A549 treated with CpdA at 1 μM for 4 hours (cell line): ENCODE measurements around the gene VIL1. TPM values are rescaled to one million over a fixed set of nuclear protein-coding genes. Genes with fewer than 3 reads are reported as not detected.

ENCODE experiments used
- total RNA-seq: library from RNA; stranded (reverse); fragments of 200-300 nt; extraction: Qiagen RNA extraction; gene quantifications from 5 replicates; pipeline ENCODE4 v1.2.3, GENCODE V29; 2022; ENCODE audit warnings: low read depth

Gene VIL1
- total RNA-seq = 0.10 to 0.95 TPM (median 0.36 TPM) in 5 replicates

DNA sequence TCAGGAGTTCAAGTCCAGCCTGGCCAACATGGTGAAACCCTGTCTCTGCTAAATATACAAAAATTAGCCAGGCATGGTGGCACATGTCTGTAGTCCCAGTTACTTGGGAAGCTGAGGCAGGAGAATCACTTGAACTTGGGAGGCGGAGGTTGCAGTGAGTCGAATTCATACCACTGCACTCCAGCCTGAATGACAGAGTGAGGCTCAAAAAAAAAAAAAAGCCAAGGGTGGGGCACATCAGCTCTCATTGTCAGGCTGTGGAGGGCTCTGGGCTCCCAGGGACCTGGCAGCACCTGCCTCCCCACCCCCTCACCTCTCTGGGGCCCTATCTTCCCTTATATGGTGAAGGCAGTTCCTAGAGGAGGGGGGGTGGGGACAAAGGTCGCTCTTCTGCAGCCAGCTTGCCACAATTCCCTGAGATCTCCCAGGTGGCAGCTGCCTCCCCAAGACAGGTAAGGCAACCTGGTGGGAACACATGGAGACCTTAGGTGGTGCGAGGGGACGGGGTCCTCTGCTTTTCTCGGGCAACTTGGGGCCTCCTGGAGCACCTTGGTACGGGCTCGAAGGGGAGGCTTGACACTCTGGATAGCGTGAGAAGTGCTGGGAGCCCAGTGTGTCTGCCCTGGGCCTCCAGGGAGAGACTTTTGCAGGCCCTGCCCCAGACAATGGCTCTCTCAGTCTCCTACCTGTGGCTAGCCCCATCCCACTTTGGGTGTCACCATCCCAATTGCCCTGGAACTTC lies at the start of gene VIL1:
TSS of gene VIL1 (plus strand) at position 407 of the 742 bp plus-strand sequence. CDS start 4,656 bp downstream, outside the sequence.

DNA sequence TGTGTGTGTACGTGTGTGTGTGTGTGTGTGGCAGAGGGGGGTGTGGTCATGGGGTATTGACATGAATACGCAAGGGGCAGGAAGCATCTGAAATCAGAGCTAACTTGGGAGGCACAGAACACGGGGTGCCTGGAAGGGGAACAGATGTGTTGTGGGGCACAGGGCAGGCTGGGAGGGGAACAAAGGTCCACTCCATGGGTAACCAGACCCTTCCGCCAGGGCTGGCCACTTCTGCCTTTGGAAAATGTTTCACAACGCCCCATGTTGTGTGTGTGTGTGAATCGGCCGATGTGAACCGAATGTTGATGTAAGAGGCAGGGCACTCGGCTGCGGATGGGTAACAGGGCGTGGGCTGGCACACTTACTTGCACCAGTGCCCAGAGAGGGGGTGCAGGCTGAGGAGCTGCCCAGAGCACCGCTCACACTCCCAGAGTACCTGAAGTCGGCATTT lies 37.0 kb upstream of the VIL1 start, which contains the start of gene SLC11A1:
TSS of gene SLC11A1 (plus strand) at position 358 of the 451 bp plus-strand sequence. CDS start 96 bp downstream, outside the sequence.

DNA sequence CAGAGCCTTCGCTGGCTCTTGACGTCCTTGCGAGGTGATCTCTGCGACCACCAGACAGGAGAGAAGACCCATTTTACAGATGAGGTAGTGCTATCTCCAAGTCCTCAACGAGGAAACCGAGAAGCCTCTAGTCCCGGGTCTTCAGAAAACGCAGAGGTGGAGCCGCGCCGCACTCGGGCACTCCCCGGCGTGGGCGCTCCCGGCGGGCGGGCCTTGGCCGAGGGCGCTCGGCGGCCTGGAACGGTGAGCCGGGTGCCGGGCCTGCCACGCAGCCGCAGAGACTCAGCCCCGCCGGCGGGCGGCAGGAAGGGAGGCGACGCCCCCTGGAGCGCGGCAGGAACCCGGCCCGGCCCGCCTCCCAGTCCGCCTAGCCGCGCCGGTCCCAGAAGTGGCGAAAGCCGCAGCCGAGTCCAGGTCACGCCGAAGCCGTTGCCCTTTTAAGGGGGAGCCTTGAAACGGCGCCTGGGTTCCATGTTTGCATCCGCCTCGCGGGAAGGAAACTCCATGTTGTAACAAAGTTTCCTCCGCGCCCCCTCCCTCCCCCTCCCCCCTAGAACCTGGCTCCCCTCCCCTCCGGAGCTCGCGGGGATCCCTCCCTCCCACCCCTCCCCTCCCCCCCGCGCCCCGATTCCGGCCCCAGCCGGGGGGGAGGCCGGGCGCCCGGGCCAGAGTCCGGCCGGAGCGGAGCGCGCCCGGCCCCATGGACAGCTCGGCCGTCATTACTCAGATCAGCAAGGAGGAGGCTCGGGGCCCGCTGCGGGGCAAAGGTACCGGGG lies 19.3 kb upstream of the VIL1 start, which contains the start of gene CTDSP1:
TSS of gene CTDSP1 (plus strand) at position 478 of the 776 bp plus-strand sequence. CDS start at position 701, 223 bp downstream.

Other genes starting within 250 kb of the VIL1 start
- 277 to 304 TPM (median 293 TPM) in 5 replicates for gene ARPC2, start 201.9 kb upstream of the VIL1 start, total RNA-seq
- gene GPBAR1, start 158.1 kb upstream of the VIL1 start, total RNA-seq = 0.07 to 0.17 TPM (median 0.15 TPM) in 5 replicates
- gene AAMP, start 149.0 kb upstream of the VIL1 start, total RNA-seq = 122 to 183 TPM (median 123 TPM) in 5 replicates
- 56.2 to 69.7 TPM (median 65.2 TPM) in 5 replicates for gene PNKD, start 148.6 kb upstream of the VIL1 start, total RNA-seq
- gene TMBIM1, start 126.6 kb upstream of the VIL1 start, total RNA-seq = 109 to 131 TPM (median 123 TPM) in 5 replicates
- 0.09 TPM in 2 of 5 replicates, not detected in the others for gene CATIP, start 62.3 kb upstream of the VIL1 start, total RNA-seq
- 0.24 to 0.63 TPM (median 0.35 TPM) in 5 replicates for gene SLC11A1, start 36.9 kb upstream of the VIL1 start, total RNA-seq
- 58.9 to 77.3 TPM (median 73.4 TPM) in 5 replicates for gene CTDSP1, start 19.3 kb upstream of the VIL1 start, total RNA-seq
- gene USP37, start 149.2 kb downstream of the VIL1 start, total RNA-seq = 4.3 to 6.3 TPM (median 5.0 TPM) in 5 replicates
- 44.7 to 49.4 TPM (median 45.1 TPM) in 5 replicates for gene CNOT9, start 149.7 kb downstream of the VIL1 start, total RNA-seq
- 0.29 to 0.60 TPM (median 0.35 TPM) in 5 replicates for gene PLCD4, start 188.8 kb downstream of the VIL1 start, total RNA-seq
- gene ZNF142, start 240.5 kb downstream of the VIL1 start, total RNA-seq = 13.9 to 18.9 TPM (median 15.4 TPM) in 5 replicates
- gene BCS1L, start 240.6 kb downstream of the VIL1 start, total RNA-seq = 39.2 to 51.4 TPM (median 48.7 TPM) in 5 replicates